HepG2 (cell line): ENCODE data around the gene HYAL1. TPM values are rescaled to one million over a fixed set of nuclear protein-coding genes. Genes with fewer than 3 reads are reported as not detected.
A peak's percentile ranks its signal among the peaks of the same experiment; 100 is the strongest.
"Not testable (repeated sequence)": the region's sequence is repeated elsewhere in the genome, so short reads cannot be mapped to it uniquely, and the experiment has no call there.

Source experiments
- ATAC-seq: fragments of 200-7000 bp; cut with Tn5 transposase; 3 replicates; pipeline ENCODE4 v1.9.1; 2020; ENCODE audit warnings: mild to moderate bottlenecking, moderate library complexity
- BruUV-seq: library from RNA; stranded (reverse); fragments of 400-500 nt; replicated peaks from 2 replicates; lab custom pipeline; 2021; lab: Mats Ljungman, UMichigan
- CTCF ChIA-PET: fragments of 300-600 bp; formaldehyde crosslinking; extraction: SDS; loops from one replicate; lab custom pipeline; 2021; ENCODE audit warnings: low total read pairs, inconsistent platforms, low intra/inter-chr PET ratio; lab: Yijun Ruan, JAX
- POLR2A ChIA-PET: fragments of 350-600 bp; sonication (Branson Sonifier 250); formaldehyde crosslinking; loops from one replicate; lab custom pipeline; 2020; ENCODE audit warnings: antibody characterized with exemption, inconsistent platforms; lab: Yijun Ruan, JAX
- DNase-seq: peaks from one replicate; pipeline ENCODE4 v3.0.0-alpha.2; 2015; ENCODE audit warnings: low spot score
- FAIRE-seq: peaks from 3 replicates; lab custom pipeline; 2011; peaks lifted over from hg19 to GRCh38; lab: Jason Lieb, UNC
- H2AFZ ChIP-seq: one replicate; pipeline ENCODE4 v1.6.1; 2011; ENCODE audit warnings: low read length, inconsistent platforms
- H3K27ac ChIP-seq: fragments of 300-600 bp; 3 replicates; pipeline ENCODE4 v1.8.0; 2011; ENCODE audit warnings: mixed run types, mild to moderate bottlenecking, mixed read lengths, low read length, inconsistent platforms; ENCODE audit not compliant: insufficient read depth; ENCODE audit errors: extremely low read length
- H3K27me3 ChIP-seq, 2 experiments: fragments of 200-600 bp in 1 of 2; 2 replicates in 1 of 2; 3 replicates in 1 of 2; pipeline versions ENCODE4 v1.6.0 to v1.8.0; 2011; ENCODE audit warnings: low read length in 2 of 2, mild to moderate bottlenecking in 2 of 2, moderate library complexity in 2 of 2, inconsistent platforms in 1 of 2; ENCODE audit not compliant: insufficient read depth in 2 of 2, control insufficient read depth in 1 of 2
- H3K36me3 ChIP-seq, 2 experiments: fragments of 200-600 bp in 1 of 2; replicated peaks in 1 of 2; 2 replicates in 1 of 2; 3 replicates in 1 of 2; pipeline versions ENCODE4 v1.5.1 to v1.8.0; 2011; ENCODE audit warnings: low read length in 2 of 2, inconsistent platforms in 1 of 2; ENCODE audit not compliant: insufficient read depth in 2 of 2, control insufficient read depth in 1 of 2
- H3K4me1 ChIP-seq: 2 replicates; pipeline ENCODE4 v1.5.1; 2012; ENCODE audit warnings: low read length, inconsistent platforms; ENCODE audit not compliant: insufficient read depth
- H3K4me2 ChIP-seq: 2 replicates; pipeline ENCODE4 v1.6.0; 2011; ENCODE audit warnings: low read depth, low read length, inconsistent platforms
- H3K4me3 ChIP-seq, 3 experiments: fragments of 200-600 bp in 1 of 3; sonication (generic), shearing (Covaris generic) in 1 of 3; replicated peaks in 1 of 3; 2 replicates each; pipeline ENCODE4 v1.5.1; 2011 to 2016; ENCODE audit warnings: low read length in 3 of 3, inconsistent platforms in 2 of 3, low read depth in 2 of 3, mild to moderate bottlenecking in 2 of 3, control low read depth in 1 of 3, mixed read lengths in 1 of 3; ENCODE audit not compliant: insufficient read depth in 1 of 3
- H3K79me2 ChIP-seq: one replicate; pipeline ENCODE4 v1.6.1; 2011; ENCODE audit warnings: low read length, inconsistent platforms; ENCODE audit not compliant: insufficient read depth
- H3K9ac ChIP-seq: 2 replicates; pipeline ENCODE4 v1.6.0; 2011; ENCODE audit warnings: mild to moderate bottlenecking, low read depth, low read length, inconsistent platforms; ENCODE audit not compliant: insufficient read depth
- H3K9me3 ChIP-seq: 2 replicates; pipeline ENCODE4 v1.5.1; 2012; ENCODE audit warnings: mild to moderate bottlenecking, low read length
- H4K20me1 ChIP-seq: 2 replicates; pipeline ENCODE4 v1.6.0; 2011; ENCODE audit warnings: inconsistent platforms, mild to moderate bottlenecking, low read length, moderate library complexity; ENCODE audit not compliant: insufficient read depth
- AHR ChIP-seq: IDR thresholded peaks from 2 replicates; pipeline ENCODE4 v1.6.1; 2018; ENCODE audit warnings: missing genetic modification reagents, missing compliant biosample characterization
- HMG20B ChIP-seq: conservative IDR thresholded peaks from 2 replicates; pipeline ENCODE4 v1.6.1; 2016; ENCODE audit warnings: missing genetic modification reagents, missing compliant biosample characterization
- POLR2AphosphoS5 ChIP-seq: IDR thresholded peaks from 2 replicates; pipeline ENCODE4 v1.6.1; 2012; ENCODE audit warnings: low read depth, low read length
- ZBTB1 ChIP-seq: sonication (generic); formaldehyde crosslinking; IDR thresholded peaks from 2 replicates; pipeline ENCODE4 v1.4.0; 2020; ENCODE audit warnings: missing genetic modification reagents, borderline replicate concordance
- ZNF792 ChIP-seq: IDR thresholded peaks from 2 replicates; pipeline ENCODE4 v1.6.1; 2016
- WGBS: methylation state at CpG from one replicate; pipeline ENCODE4 v1.1.6; 2017; ENCODE audit warnings: low lambda C conversion rate; 5-methylcytosine and 5-hydroxymethylcytosine counted together
- in situ Hi-C: cut with HindIII; loops from 2 replicates; pipeline ENCODE4 v1.10.0; 2017; ENCODE audit warnings: low pct_unique_long_range_greater_than_20kb; ENCODE audit not compliant: extremely low pct_ligation_motif_present
- intact Hi-C: fragments of 100-400 bp; cut with micrococcal nuclease; formaldehyde crosslinking; loops from one replicate; pipeline ENCODE4 v1.10.0; 2022; ENCODE audit not compliant: unreplicated experiment
- polyA plus RNA-seq, 8 experiments: library from polyadenylated mRNA; depleted of rRNA in 3 of 8; stranded (reverse) in 7 of 8; unstranded in 1 of 8; fragments of >200 nt; fragmentation: Illumina TruSeq in 4 of 8; extraction: Trizol in 4 of 8; gene quantifications; 2 replicates each; pipeline versions ENCODE4 v1.2.1 to v1.2.3, GENCODE V29; 2011 to 2016; ENCODE audit warnings: low read depth in 4 of 8, missing spikeins in 1 of 8, mixed read lengths in 1 of 8; ENCODE audit not compliant: insufficient read depth in 1 of 8
- total RNA-seq, 5 experiments: library from RNA; depleted of rRNA; stranded (reverse); fragments of >200 nt; fragmentation: Illumina TruSeq; extraction: Trizol; gene quantifications; 2 replicates each; pipeline ENCODE4 v1.2.3, GENCODE V29; 2016; ENCODE audit warnings: low read depth in 1 of 5

Gene HYAL1
- total and polyA plus RNA-seq, 2 of the 13 experiments (the other 11 are each of a cell fraction or from before 2014, with no cell fraction given): 76.5 to 193 TPM

GRCh38 chr3:50314342-50314741 lies 11.0 kb upstream of the HYAL1 start:
- Histone ChIP-seq H3K79me2 (peaks cover 10% of the 10 kb centered on the region), H3K36me3 (peaks cover 16 to 29% of the 10 kb centered on the region in 2 experiments), H3K9me3 (no peaks in the 10 kb centered on the region), H3K4me2 (no peak overlapping the region), H3K4me1 (peaks cover 42% of the 10 kb centered on the region), H2AFZ (no peak overlapping the region), H3K9ac (no peak overlapping the region), H3K4me3 (no peak overlapping the region), H3K27me3 (no peaks in the 10 kb centered on the region), H4K20me1 (no peaks in the 10 kb centered on the region), H3K27ac (peak overlapping the region; percentile 27)
- ChIA-PET CTCF (no interaction called here), POLR2A (interaction anchor here (0.8 to 13.0 kb wide), 5 partner anchors 14 to 111 kb away, joined by 3 to 222 read pairs (median 3); partner anchors contain the start of genes GNAI2, HYAL1, HYAL3 and LSMEM2)
- FAIRE-seq (no peak), ATAC-seq (no peak; the same call in 2 of the 3 replicates), DNase-seq (no peak)
- BruUV-seq: no TSS peak
- TF ChIP-seq AHR (CRISPR knock-in tag) (no peak), ZNF792 (no peak), HMG20B (CRISPR knock-in tag) (no peak), ZBTB1 (CRISPR knock-in tag) (no peak), POLR2AphosphoS5 (no peak)
- in situ Hi-C loops: no loop called here
- intact Hi-C loops: no loop called here
- 85% methylated on average over 3 of the region's 3 CpGs for WGBS

GRCh38 chr3:50312041-50312440 lies 8.7 kb upstream of the HYAL1 start:
- intact Hi-C loops, ATAC-seq, DNase-seq, H3K36me3 ChIP-seq, H3K79me2 ChIP-seq, CTCF ChIA-PET, H3K4me3 ChIP-seq, H3K27me3 ChIP-seq, BruUV-seq, FAIRE-seq, H3K27ac ChIP-seq, H3K4me2 ChIP-seq, H4K20me1 ChIP-seq, in situ Hi-C loops, H2AFZ ChIP-seq, POLR2A ChIA-PET, H3K9me3 ChIP-seq, H3K9ac ChIP-seq: not testable (repeated sequence)
- H3K4me1 ChIP-seq: peaks cover 24% of the 10 kb centered on the region
- 100% methylated on average over 5 of the region's 32 CpGs for WGBS
